Stromal cell of bone marrow (primary cell): ENCODE measurements around the gene ZP3.
"Not testable (repeated sequence)": the region's sequence is repeated elsewhere in the genome, so short reads cannot be mapped to it uniquely, and the experiment has no call there.

Experiments
- DNase-seq: peaks from one replicate; pipeline ENCODE4 v3.0.0-alpha.2; 2012; ENCODE audit warnings: low read depth

Gene ZP3

GRCh38 chr7:76424413-76425111 is at the start of gene ZP3:
ZP3 (plus strand) TSS chr7:76424950; CDS start chr7:76424965, 15 bp downstream.
- DNase-seq: no peak

GRCh38 chr7:76375251-76375650 is 49.5 kb upstream of the ZP3 start:
- DNase-seq: no peak

GRCh38 chr7:76377186-76377918 is 47.4 kb upstream of the ZP3 start:
- no peak for DNase-seq

GRCh38 chr7:76380623-76380966 is 44.2 kb upstream of the ZP3 start:
- no peak for DNase-seq

- no peak for DNase-seq
These were observed 42.9 kb upstream of the ZP3 start for GRCh38 chr7:76381814-76382213.

- DNase-seq: no peak
These were observed 41.4 kb upstream of the ZP3 start for GRCh38 chr7:76383089-76383944.

GRCh38 chr7:76386691-76387260 is 38.0 kb upstream of the ZP3 start:
- DNase-seq: peak; percentile 45

GRCh38 chr7:76387789-76388188 is 37.0 kb upstream of the ZP3 start:
- DNase-seq: not testable (repeated sequence)

GRCh38 chr7:76390092-76390491 is 34.7 kb upstream of the ZP3 start:
- DNase-seq: no peak

GRCh38 chr7:76392531-76393115 is 32.1 kb upstream of the ZP3 start:
- no peak for DNase-seq

- DNase-seq: peak; percentile 73
These were observed 31.4 kb upstream of the ZP3 start for GRCh38 chr7:76393116-76394031.

GRCh38 chr7:76394957-76395356 is 29.8 kb upstream of the ZP3 start:
- no peak for DNase-seq

GRCh38 chr7:76395605-76395964 is 29.2 kb upstream of the ZP3 start:
- DNase-seq: not testable (repeated sequence)

GRCh38 chr7:76395965-76396726 is 28.6 kb upstream of the ZP3 start:
- no peak for DNase-seq

- DNase-seq: no peak
These were observed 27.9 kb upstream of the ZP3 start for GRCh38 chr7:76396864-76397263.

- DNase-seq: peak; percentile 28
These were observed 27.2 kb upstream of the ZP3 start for GRCh38 chr7:76397409-76398183.

- DNase-seq: no peak
These were observed 24.5 kb upstream of the ZP3 start for GRCh38 chr7:76400248-76400647.

GRCh38 chr7:76403097-76403496 is 21.7 kb upstream of the ZP3 start:
- not testable (repeated sequence) for DNase-seq

- no peak for DNase-seq
These were observed 20.8 kb upstream of the ZP3 start for GRCh38 chr7:76403780-76404494.
